Endothelial cell of umbilical vein (primary cell): ENCODE measurements around the gene GJB4. TPM values are rescaled to one million over a fixed set of nuclear protein-coding genes. Genes with fewer than 3 reads are reported as not detected.
"Not testable (repeated sequence)": the region's sequence is repeated elsewhere in the genome, so short reads cannot be mapped to it uniquely, and the experiment has no call there.

Source experiments
- BruUV-seq: library from RNA; stranded (reverse); fragments of 400-500 nt; replicated peaks from 2 replicates; lab custom pipeline; 2021; lab: Mats Ljungman, UMichigan
- CTCF ChIA-PET: fragments of 300-600, 350-600 bp; sonication (Branson Sonifier 250); formaldehyde crosslinking; loops from one replicate; lab custom pipeline; 2021; ENCODE audit warnings: antibody characterized with exemption, inconsistent platforms; lab: Charles Lee
- POLR2A ChIA-PET: fragments of 300-600, 350-600 bp; sonication (Branson Sonifier 250); formaldehyde crosslinking; loops from one replicate; lab custom pipeline; 2021; ENCODE audit warnings: antibody characterized with exemption, inconsistent platforms; lab: Charles Lee
- DNase-seq: peaks from one replicate; pipeline ENCODE4 v3.0.0-alpha.2; 2011; ENCODE audit warnings: low read depth, low spot score
- FAIRE-seq: peaks from 2 replicates; lab custom pipeline; 2011; peaks lifted over from hg19 to GRCh38; lab: Jason Lieb, UNC
- H2AFZ ChIP-seq: 2 replicates; pipeline ENCODE4 v1.6.0; 2012; ENCODE audit warnings: low read depth, low read length, control low read depth, inconsistent platforms
- H3K27ac ChIP-seq: 2 replicates; pipeline ENCODE4 v1.5.1; 2011; ENCODE audit warnings: low read depth, mild to moderate bottlenecking, control low read depth, low read length, moderate library complexity; ENCODE audit not compliant: insufficient read depth
- H3K27me3 ChIP-seq, 2 experiments: 2 replicates each; pipeline versions ENCODE4 v1.6.0 to v1.6.1; 2011; ENCODE audit warnings: low read length in 2 of 2, mixed read lengths in 1 of 2; ENCODE audit not compliant: control insufficient read depth in 2 of 2, insufficient read depth in 2 of 2
- H3K36me3 ChIP-seq, 2 experiments: 2 replicates in 1 of 2; 3 replicates in 1 of 2; pipeline ENCODE4 v1.5.1; 2011; ENCODE audit warnings: low read length in 2 of 2, mild to moderate bottlenecking in 1 of 2, moderate library complexity in 1 of 2; ENCODE audit not compliant: control insufficient read depth in 2 of 2, insufficient read depth in 2 of 2; ENCODE audit errors: extremely low read depth in 1 of 2
- H3K4me1 ChIP-seq: 3 replicates; pipeline ENCODE4 v1.5.1; 2011; ENCODE audit warnings: mild to moderate bottlenecking, low read length; ENCODE audit not compliant: control insufficient read depth, insufficient read depth; ENCODE audit errors: extremely low read depth
- H3K4me2 ChIP-seq: 2 replicates; pipeline ENCODE4 v1.6.1; 2011; ENCODE audit warnings: low read length, control low read depth, mixed read lengths; ENCODE audit not compliant: insufficient read depth
- H3K4me3 ChIP-seq, 3 experiments: fragments of 200-600 bp in 1 of 3; sonication (generic), shearing (Covaris generic) in 1 of 3; replicated peaks in 1 of 3; 2 replicates each; pipeline ENCODE4 v1.5.1; 2011 to 2016; ENCODE audit warnings: control low read depth in 3 of 3, low read length in 3 of 3, mild to moderate bottlenecking in 2 of 3, inconsistent platforms in 1 of 3, low read depth in 1 of 3, moderate library complexity in 1 of 3; ENCODE audit not compliant: insufficient read depth in 1 of 3
- H3K79me2 ChIP-seq: 2 replicates; pipeline ENCODE4 v1.6.0; 2012; ENCODE audit warnings: low read length, inconsistent platforms; ENCODE audit not compliant: control insufficient read depth, insufficient read depth
- H3K9ac ChIP-seq: replicated peaks from 2 replicates; pipeline ENCODE3; 2011; ENCODE audit warnings: low read length, control low read depth; ENCODE audit not compliant: insufficient read depth; ENCODE audit errors: extremely low read depth
- H3K9me1 ChIP-seq: replicated peaks from 3 replicates; pipeline ENCODE4 v1.6.0; 2011; ENCODE audit warnings: mild to moderate bottlenecking, low read length; ENCODE audit not compliant: control insufficient read depth, insufficient read depth; ENCODE audit errors: extremely low read depth
- H3K9me3 ChIP-seq: replicated peaks from 2 replicates; pipeline ENCODE4 v1.5.1; 2012; ENCODE audit warnings: low read length, inconsistent platforms; ENCODE audit not compliant: control insufficient read depth, insufficient read depth
- H4K20me1 ChIP-seq: replicated peaks from 2 replicates; pipeline ENCODE3; 2011; ENCODE audit warnings: mild to moderate bottlenecking, low read length; ENCODE audit not compliant: control insufficient read depth, insufficient read depth; ENCODE audit errors: extremely low read depth
- EZH2 ChIP-seq: IDR thresholded peaks from 2 replicates; pipeline ENCODE4 v1.6.1; 2012; ENCODE audit warnings: borderline replicate concordance, low read depth, mild to moderate bottlenecking, moderate library complexity, low read length, inconsistent platforms; ENCODE audit not compliant: severe bottlenecking
- JUN ChIP-seq: IDR thresholded peaks from 2 replicates; pipeline ENCODE4 v1.6.1; 2011; ENCODE audit warnings: borderline replicate concordance, low read depth; ENCODE audit not compliant: insufficient read length, insufficient read depth
- POLR2A ChIP-seq: IDR thresholded peaks from 2 replicates; pipeline ENCODE4 v1.6.1; 2012; ENCODE audit warnings: low read depth, mild to moderate bottlenecking, control low read depth, low read length
- dilution Hi-C: fragments of 300-500 bp; cut with MboI; formaldehyde crosslinking; loops from one replicate; pipeline ENCODE4 v1.15.0; 2019; ENCODE audit warnings: low sequenced_read_pairs; ENCODE audit not compliant: extremely low pct_ligation_motif_present
- intact Hi-C: fragments of 100-400 bp; cut with micrococcal nuclease; formaldehyde crosslinking; loops from one replicate; pipeline ENCODE4 v1.10.0; 2022
- polyA plus RNA-seq, 4 experiments: library from polyadenylated mRNA; depleted of rRNA in 3 of 4; stranded (reverse) in 3 of 4; unstranded in 1 of 4; fragments of >200 nt; gene quantifications; 2 replicates each; pipeline versions ENCODE4 v1.2.1 to v1.2.3, GENCODE V29; 2011 to 2012; ENCODE audit warnings: missing spikeins in 1 of 4
- total RNA-seq: library from RNA; stranded (reverse); gene quantifications from 2 replicates; pipeline ENCODE4 v1.2.3, GENCODE V29; 2021
- TF ChIP-seq, protein P1 (sequence below): IDR thresholded peaks from 2 replicates; pipeline ENCODE4 v1.6.1; 2011; ENCODE audit not compliant: insufficient read depth, insufficient read length

Gene GJB4
- total and polyA plus RNA-seq, 2 donors (not counting 3 experiments of a cell fraction or from before 2014, with no cell fraction given) = not detected

DNA sequence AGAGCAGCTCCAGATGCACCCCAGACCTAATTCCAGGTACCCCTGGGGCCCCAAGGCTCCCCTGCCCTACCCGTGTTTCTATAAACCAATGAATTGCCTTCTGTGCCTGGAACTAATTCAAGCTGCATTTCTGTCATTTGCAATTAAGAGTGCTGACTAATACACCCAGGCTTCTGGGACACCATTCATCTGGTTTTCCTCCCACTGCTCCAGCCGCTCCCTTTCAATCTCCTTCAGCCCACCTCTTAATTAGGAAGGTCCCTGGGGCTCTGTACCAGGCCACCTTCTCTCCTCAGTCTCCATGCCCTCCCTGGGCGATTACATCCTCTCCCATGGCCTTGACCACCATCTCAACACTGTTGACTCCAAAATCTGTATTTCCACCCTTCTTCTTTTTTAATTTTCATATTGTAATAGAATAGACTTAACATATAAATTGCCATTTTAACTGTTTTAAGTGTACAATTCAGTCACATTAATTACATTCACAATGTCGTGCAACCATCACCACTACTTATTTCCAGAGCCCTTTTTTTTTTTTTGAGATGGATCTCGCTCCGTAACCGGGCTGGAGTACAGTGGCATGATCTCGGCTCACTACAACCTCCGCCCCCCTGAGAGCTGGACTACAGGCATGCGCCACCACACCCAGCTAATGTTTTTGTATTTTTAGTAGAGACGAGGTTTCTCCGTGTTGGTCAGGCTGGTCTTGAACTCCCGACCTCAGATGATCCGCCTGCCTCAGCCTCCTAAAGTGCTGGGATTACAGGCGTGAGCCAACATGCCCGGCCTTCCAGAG is 12.2 kb downstream of the GJB4 start:
- ChIA-PET CTCF (interaction anchor here (1.6 kb wide), 1 partner anchor 28 kb away, joined by 7 read pairs; no protein-coding TSS in a partner anchor), POLR2A (no interaction called here)
- H3K36me3 ChIP-seq = no peaks in the 10 kb centered on the region
- no peaks in the 10 kb centered on the region for H3K27me3 ChIP-seq
- no peaks in the 10 kb centered on the region for H3K79me2 ChIP-seq
- H3K4me3 ChIP-seq = no peak overlapping the region
- BruUV-seq = no TSS peak
- H2AFZ ChIP-seq = no peak overlapping the region
- no peak for DNase-seq
- H4K20me1 ChIP-seq = no peaks in the 10 kb centered on the region
- dilution Hi-C loops = no loop called here
- FAIRE-seq = no peak
- intact Hi-C loops = no loop called here
- no peak overlapping the region for H3K27ac ChIP-seq
- H3K9me1 ChIP-seq = no peaks in the 10 kb centered on the region
- H3K9me3 ChIP-seq = no peaks in the 10 kb centered on the region
- no peak overlapping the region for H3K9ac ChIP-seq
- TF ChIP-seq EZH2 (no peak), POLR2A (no peak), JUN (no peak)
- TF ChIP-seq, protein P1, sequence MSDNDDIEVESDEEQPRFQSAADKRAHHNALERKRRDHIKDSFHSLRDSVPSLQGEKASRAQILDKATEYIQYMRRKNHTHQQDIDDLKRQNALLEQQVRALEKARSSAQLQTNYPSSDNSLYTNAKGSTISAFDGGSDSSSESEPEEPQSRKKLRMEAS = no peak
- no peak overlapping the region for H3K4me2 ChIP-seq
- H3K4me1 ChIP-seq = no peaks in the 10 kb centered on the region

DNA sequence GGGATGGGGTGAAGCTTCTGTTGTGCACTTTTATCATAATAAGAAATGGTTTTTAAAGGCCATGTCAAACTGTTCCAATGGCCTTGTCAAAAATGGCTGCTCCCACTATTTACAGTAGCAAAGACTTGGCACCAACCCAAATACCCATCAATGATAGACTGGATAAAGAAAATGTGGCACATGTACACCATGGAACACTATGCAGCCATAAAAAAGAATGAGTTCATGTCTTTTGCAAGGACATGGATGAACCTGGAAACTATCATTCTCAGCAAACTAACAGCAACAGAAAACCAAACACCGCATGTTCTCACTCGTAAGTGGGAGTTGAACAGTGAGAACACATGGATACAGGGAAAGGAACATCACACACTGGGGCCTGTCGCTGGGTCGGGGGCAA is 13.6 kb downstream of the GJB4 start:
- DNase-seq, H3K27me3 ChIP-seq, H3K36me3 ChIP-seq, H4K20me1 ChIP-seq, H3K4me2 ChIP-seq, CTCF ChIA-PET, H3K79me2 ChIP-seq, H2AFZ ChIP-seq, POLR2A ChIA-PET, FAIRE-seq, BruUV-seq, intact Hi-C loops, dilution Hi-C loops, H3K9ac ChIP-seq, H3K9me1 ChIP-seq, H3K4me3 ChIP-seq, H3K27ac ChIP-seq, H3K9me3 ChIP-seq, H3K4me1 ChIP-seq: not testable (repeated sequence)
